SJSA1 (cell line): ENCODE measurements around the gene NDUFS3. TPM values are rescaled to one million over a fixed set of nuclear protein-coding genes. Genes with fewer than 3 reads are reported as not detected.

ENCODE experiments used
- DNase-seq, 2 experiments: peaks; one replicate each; pipeline ENCODE4 v3.0.0-alpha.2; 2015 to 2020; ENCODE audit warnings: low spot score in 2 of 2, low read depth in 1 of 2
- H3K27ac ChIP-seq: fragments of 250-450 bp; sonication (Bioruptor Pico); 2 replicates; pipeline ENCODE4 v1.5.1; 2020; ENCODE audit warnings: mild to moderate bottlenecking, moderate library complexity
- H3K27me3 ChIP-seq: fragments of 250-450 bp; sonication (Bioruptor Pico); replicated peaks from 2 replicates; pipeline ENCODE4 v1.5.1; 2020; ENCODE audit warnings: mild to moderate bottlenecking, moderate library complexity
- H3K36me3 ChIP-seq: fragments of 250-450 bp; sonication (Bioruptor Pico); 2 replicates; pipeline ENCODE4 v1.5.1; 2020; ENCODE audit warnings: mild to moderate bottlenecking
- H3K4me1 ChIP-seq: fragments of 250-450 bp; sonication (Bioruptor Pico); replicated peaks from 2 replicates; pipeline ENCODE4 v1.6.1; 2021; ENCODE audit warnings: mild to moderate bottlenecking
- H3K4me3 ChIP-seq: fragments of 250-450 bp; sonication (Bioruptor Pico); 2 replicates; pipeline ENCODE4 v1.5.1; 2020; ENCODE audit warnings: mild to moderate bottlenecking
- H3K9me3 ChIP-seq: fragments of 250-450 bp; sonication (Bioruptor Pico); replicated peaks from 2 replicates; pipeline ENCODE4 v1.5.1; 2020; ENCODE audit warnings: mild to moderate bottlenecking
- total RNA-seq: library from RNA; depleted of rRNA; stranded (reverse); fragments of >200 nt; shearing (Covaris generic); gene quantifications from 2 replicates; pipeline ENCODE4 v1.2.3, GENCODE V29; 2014

Gene NDUFS3
- total RNA-seq, 1 experiment from 2014 or later = 101 TPM

DNA sequence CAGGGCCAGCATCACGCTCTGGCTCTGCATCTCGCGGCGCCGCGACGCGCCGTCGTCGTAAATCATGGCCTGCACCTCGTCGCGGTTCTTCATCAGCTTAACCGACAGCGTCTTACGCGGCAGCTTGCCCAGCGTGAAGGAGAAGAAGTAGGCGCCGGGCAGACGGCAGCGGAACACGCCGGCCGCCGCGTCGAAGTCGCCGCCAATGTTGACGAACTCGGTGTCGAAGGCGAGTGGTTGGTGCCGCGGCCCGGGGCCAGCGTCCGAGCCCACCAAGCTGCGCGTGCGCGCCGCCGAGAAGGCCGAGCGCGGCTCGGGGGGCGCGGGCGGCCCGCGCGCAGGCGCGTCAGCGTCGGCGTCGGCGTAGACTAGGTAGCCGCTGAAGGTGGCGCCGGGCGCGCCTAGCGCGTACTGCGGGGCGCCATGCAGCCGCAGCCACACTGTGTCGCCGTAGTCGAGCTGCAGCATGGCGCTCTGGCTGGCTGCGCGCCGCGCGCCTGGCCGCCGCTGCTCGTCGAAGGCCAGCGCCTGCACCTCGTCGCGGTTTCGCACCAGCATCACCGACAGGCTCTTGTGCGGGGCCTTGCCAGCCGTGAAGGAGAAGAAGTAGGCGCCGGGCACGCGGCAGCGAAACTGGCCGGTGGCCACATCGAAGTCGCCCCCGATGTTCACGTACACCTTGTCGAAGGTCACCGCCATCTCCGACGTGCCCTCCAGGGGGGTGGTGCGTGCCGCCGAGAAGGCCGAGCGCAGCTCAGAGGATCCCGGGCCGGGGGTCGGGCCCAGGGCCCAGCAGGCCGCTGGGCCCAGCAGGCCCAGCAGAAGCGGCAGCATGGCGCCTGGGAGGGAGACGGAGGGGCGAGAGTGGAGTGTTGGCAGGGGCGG, 11.3 kb downstream of the NDUFS3 start:
- no peaks in the 10 kb centered on the region for H3K9me3 ChIP-seq
- H3K4me3 ChIP-seq = no peak overlapping the region
- peaks cover 30% of the 10 kb centered on the region for H3K27me3 ChIP-seq
- H3K27ac ChIP-seq = no peak overlapping the region
- peaks cover 4% of the 10 kb centered on the region for H3K4me1 ChIP-seq
- DNase-seq = no peak
- H3K36me3 ChIP-seq = no peaks in the 10 kb centered on the region; the same call in 1 of the 2 replicates

DNA sequence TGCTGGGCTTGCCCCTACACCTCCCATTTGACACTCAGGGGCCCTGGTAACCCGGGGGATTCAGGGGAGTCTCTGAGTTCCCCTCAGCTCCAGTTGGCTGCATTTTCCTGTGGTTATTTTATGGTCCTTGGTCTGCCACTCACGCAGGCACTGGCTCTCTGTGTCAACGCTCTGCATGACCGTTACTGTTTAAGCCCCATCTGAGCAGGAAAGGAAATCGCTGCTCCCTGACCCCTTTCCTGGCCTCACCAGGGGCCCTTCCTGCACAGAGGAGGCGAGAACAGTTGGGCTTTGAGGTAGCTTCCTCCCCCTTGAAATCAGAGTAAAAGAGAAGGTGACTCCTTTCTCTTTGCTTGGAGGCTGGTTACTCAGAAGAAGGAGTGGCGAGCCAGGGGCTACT, 12.9 kb downstream of the NDUFS3 start:
- no peaks in the 10 kb centered on the region for H3K36me3 ChIP-seq
- peaks cover 33% of the 10 kb centered on the region for H3K27me3 ChIP-seq
- H3K4me3 ChIP-seq = no peak overlapping the region
- peaks cover 4% of the 10 kb centered on the region for H3K4me1 ChIP-seq
- DNase-seq = no peak
- H3K27ac ChIP-seq = no peak overlapping the region
- H3K9me3 ChIP-seq = no peaks in the 10 kb centered on the region

DNA sequence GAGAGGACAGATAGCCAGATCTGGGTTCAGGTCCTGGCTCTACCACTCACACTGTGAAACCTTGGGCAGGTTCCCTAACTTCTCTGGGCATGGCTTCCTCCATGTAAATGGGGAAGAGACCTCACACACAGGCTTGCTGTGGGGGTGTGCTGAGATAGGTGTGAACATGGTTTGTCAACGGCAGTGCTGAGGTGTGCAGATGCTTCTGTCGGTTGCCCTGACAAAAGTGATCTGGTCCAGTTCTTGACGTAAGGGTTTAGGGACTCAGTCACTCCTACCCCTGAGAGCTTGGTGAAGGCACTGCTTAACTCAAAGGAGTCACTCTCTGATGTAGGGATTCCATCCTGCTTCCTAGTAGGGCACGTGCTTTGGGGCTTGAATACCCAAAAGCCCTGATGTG, 13.4 kb downstream of the NDUFS3 start:
- Histone ChIP-seq H3K27ac (no peak overlapping the region), H3K36me3 (no peaks in the 10 kb centered on the region), H3K4me3 (no peak overlapping the region), H3K9me3 (no peaks in the 10 kb centered on the region), H3K27me3 (peaks cover 33% of the 10 kb centered on the region), H3K4me1 (peaks cover 4% of the 10 kb centered on the region)
- DNase-seq = no peak

DNA sequence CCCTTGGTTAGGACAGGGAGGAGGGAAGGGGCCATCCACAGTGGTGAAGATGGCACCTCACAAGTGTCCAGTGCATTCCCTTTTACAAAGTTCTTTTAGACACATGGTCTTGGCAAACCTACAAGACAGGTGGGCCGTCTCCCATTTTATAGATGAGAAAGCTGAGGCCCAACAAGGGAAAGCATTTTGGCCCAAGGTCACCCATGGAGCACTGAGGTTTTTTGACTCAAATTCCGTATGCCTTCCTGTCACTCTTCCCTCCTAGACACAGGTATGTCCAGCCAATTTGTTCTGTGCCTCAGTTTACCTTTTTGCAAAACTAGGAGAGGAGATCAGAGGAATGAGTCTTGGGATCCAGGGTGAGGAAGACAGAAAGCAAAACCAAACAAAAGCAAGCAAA, 14.1 kb downstream of the NDUFS3 start:
- Histone ChIP-seq H3K27ac (no peak overlapping the region), H3K4me3 (no peak overlapping the region), H3K27me3 (peaks cover 33% of the 10 kb centered on the region), H3K4me1 (peaks cover 4% of the 10 kb centered on the region), H3K36me3 (no peaks in the 10 kb centered on the region), H3K9me3 (no peaks in the 10 kb centered on the region)
- no peak for DNase-seq

DNA sequence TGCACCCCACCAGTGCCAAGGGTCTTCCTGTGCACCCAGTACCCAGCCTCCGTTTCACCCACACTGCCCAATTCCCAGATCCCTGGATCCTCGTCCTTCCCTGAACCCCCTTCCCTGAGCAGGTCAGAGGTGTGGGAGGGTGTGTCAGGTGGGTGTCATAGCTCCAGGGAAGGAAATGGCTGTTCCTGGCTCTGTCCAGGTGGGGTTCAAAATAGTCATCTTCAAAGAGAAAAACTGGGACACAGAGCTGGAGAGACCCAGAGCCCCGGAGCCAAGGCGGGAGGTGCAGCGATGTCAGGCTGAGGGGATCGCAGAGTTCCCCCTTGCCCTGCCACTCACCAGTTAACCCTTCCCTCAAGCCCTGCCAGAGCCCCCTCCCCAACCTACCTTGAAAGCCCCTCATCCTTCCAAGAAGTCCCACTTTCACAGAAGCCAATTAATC, 14.6 kb downstream of the NDUFS3 start:
- Histone ChIP-seq H3K4me1 (peaks cover 4% of the 10 kb centered on the region), H3K9me3 (no peaks in the 10 kb centered on the region), H3K27me3 (peaks cover 33% of the 10 kb centered on the region), H3K4me3 (no peak overlapping the region), H3K27ac (no peak overlapping the region), H3K36me3 (no peaks in the 10 kb centered on the region)
- no peak for DNase-seq

DNA sequence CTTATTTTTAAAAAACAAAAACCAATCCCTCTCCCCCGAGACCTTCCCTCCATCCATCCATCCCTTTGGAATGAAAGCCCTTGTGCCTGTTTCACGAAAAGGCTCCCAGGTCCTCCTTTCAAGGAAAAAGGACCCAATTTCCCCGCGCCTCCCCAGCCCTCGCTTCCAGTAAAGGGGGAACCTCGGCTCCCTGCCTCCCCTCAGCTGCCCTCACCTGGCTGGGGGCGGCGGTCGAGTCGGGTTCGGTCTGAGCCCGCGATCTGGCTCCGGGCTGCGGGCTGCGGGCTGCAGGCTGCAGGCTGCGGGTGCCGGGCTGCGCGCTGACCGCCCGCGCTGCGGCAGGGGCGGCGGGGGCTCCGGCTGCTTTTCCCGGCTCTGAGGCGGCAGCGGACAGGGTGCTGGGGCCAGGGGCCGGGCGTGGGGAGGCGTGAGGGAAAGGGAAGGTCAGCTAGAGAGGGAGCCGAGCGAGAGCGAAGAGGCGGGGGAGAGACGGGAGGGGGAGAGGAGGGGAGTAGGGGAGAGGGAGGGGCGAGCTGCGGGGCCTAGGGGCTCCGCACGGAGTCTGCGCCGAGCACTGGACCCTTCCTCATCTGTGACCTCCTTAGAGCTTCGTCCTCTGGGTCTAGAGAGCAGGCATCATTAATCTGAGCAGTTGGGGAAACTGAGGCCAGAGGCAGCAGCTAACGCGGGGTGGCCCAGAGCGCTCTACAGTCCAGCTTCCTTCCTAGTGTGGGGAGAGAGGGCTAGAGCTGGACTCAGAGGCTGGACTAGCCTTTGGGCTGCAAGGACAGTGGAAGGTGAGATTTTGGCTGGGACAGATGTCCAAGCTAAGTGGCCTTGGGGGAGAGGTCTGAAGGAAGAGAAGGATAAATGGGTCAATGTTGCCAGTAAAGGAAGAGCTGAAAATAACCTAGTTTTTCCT, 15.3 kb downstream of the NDUFS3 start, which contains the start of gene C1QTNF4:
Gene C1QTNF4 (minus strand): TSS at position 478 of the 922 bp plus-strand sequence. CDS start 3,601 bp downstream, outside the sequence.
- H3K4me1 ChIP-seq = peaks cover 4% of the 10 kb centered on the region
- no peaks in the 10 kb centered on the region for H3K9me3 ChIP-seq
- no peak within 1 kb of the TSS for H3K4me3 ChIP-seq
- DNase-seq = no peak
- H3K27me3 ChIP-seq = peaks cover 33% of the 10 kb centered on the region
- H3K27ac ChIP-seq = no peak within 1 kb of the TSS
- no peaks in the 10 kb centered on the region for H3K36me3 ChIP-seq

DNA sequence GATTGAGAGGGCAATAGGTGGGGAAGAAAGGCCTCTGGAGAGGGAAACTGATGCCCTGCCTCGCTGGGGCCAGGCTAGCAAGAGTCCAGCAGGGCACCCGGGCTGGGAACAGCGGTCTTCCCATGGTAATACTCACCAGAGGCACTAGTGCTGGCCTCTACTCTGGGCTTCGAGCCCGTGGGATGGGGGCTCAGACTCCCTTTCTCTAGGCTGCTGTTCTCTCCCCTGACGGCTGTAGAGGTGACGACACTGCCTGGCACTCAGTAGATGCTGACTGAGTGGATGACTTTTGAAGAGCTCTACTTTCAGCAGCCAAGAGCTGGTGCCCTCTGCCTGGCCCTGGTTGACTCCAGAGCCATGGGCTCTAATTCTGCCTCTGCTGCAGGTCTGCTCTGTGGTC, 16.2 kb downstream of the NDUFS3 start:
- Histone ChIP-seq H3K27ac (no peak overlapping the region), H3K9me3 (no peaks in the 10 kb centered on the region), H3K27me3 (peaks cover 33% of the 10 kb centered on the region), H3K36me3 (no peaks in the 10 kb centered on the region), H3K4me3 (no peak overlapping the region), H3K4me1 (peaks cover 4% of the 10 kb centered on the region)
- DNase-seq = no peak

DNA sequence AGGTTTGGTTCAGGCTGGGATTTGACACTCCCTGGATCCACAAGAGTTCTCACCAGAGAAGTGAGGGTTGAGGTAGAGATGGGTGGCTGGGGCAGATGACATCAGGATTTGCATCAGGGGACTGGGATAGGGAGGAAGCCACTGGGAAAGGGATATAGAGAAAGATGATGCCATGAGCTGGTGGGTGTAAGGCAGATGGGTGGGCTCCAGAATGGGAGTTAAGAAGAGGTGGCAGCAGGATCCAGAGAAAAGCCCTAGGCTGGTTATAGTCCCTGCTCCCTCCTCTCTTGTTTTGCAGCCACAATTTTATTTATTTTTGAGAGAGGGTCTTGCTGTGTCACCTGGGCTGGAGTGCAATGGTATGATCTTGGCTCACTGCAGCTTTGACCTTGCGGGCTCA, 17.1 kb downstream of the NDUFS3 start:
- Histone ChIP-seq H3K9me3 (no peaks in the 10 kb centered on the region), H3K27me3 (peaks cover 33% of the 10 kb centered on the region), H3K36me3 (no peaks in the 10 kb centered on the region), H3K4me1 (peaks cover 4% of the 10 kb centered on the region), H3K27ac (no peak overlapping the region), H3K4me3 (no peak overlapping the region)
- DNase-seq = no peak

DNA sequence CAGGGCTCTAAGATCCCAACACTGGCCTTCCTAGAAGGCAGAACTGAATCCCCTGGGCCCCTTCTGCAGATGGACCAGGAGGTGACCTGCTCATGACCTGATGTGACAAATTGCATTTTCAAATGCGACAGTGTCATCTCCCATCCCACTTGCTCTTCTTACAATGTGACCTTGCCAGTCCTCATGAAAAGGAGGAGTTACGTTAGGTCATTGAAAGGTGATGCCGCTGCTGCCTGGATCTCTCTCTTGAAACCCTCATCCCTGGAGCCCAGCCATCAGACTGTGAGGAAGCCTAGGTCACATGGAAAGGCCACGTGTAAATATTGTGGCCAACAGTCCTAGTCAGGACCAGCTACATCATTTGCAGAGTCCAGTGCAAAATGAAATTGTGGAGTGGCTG, 21.0 kb downstream of the NDUFS3 start:
- peaks cover 6% of the 10 kb centered on the region for H3K27me3 ChIP-seq
- H3K9me3 ChIP-seq = no peaks in the 10 kb centered on the region
- no peaks in the 10 kb centered on the region for H3K4me1 ChIP-seq
- no peak for DNase-seq
- no peaks in the 10 kb centered on the region for H3K36me3 ChIP-seq
- no peak overlapping the region for H3K4me3 ChIP-seq
- no peak overlapping the region for H3K27ac ChIP-seq

DNA sequence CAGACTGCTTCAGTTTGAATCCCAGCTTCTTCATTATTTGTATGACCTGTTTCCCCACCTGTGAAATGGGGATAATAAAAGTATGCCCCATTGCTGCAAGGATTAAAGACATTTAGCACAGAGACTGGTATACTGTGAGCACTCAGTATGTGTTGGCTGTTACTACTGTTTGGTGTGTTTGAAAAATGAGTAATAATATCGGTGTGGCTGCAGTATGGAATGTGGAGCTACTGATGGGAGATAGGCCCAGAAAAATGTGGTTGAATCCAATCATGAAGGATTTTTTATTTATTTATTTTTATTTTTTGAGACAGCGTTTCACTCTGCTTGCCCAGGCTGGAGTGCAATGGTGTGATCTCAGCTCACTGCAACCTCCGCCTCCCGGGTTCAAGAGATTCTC, 24.4 kb downstream of the NDUFS3 start:
- H3K9me3 ChIP-seq = 0 out of 2 replicates have a peak, but pooled peaks cover 3% of the 10 kb centered on the region
- no peak for DNase-seq
- H3K27me3 ChIP-seq = no peaks in the 10 kb centered on the region
- no peak overlapping the region for H3K4me3 ChIP-seq
- H3K36me3 ChIP-seq = no peaks in the 10 kb centered on the region
- H3K27ac ChIP-seq = no peak overlapping the region
- H3K4me1 ChIP-seq = no peaks in the 10 kb centered on the region

DNA sequence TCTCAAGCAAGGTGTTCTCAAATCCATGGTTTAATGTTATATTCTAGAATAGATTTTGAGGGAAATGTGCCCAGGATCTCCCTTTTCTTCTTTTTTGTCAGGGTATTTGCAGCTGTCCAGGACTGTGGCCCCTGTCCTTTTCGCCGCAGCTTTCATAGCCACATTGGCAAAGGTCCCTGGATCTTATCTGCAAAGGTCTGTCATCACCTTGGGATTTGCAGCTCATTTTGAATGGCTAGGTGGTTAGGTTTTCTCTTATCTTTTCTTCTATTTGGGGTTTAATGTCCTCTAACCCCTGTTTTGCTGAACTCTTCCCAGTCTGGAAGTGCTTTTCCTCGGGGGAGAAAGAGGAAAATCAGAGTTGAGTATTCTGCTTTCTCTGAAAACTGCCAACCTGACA, 27.0 kb downstream of the NDUFS3 start:
- Histone ChIP-seq H3K36me3 (no peaks in the 10 kb centered on the region), H3K9me3 (0 out of 2 replicates have a peak, but pooled peaks cover 3% of the 10 kb centered on the region), H3K27ac (no peak overlapping the region), H3K4me1 (no peaks in the 10 kb centered on the region), H3K4me3 (no peak overlapping the region), H3K27me3 (no peaks in the 10 kb centered on the region)
- no peak for DNase-seq

DNA sequence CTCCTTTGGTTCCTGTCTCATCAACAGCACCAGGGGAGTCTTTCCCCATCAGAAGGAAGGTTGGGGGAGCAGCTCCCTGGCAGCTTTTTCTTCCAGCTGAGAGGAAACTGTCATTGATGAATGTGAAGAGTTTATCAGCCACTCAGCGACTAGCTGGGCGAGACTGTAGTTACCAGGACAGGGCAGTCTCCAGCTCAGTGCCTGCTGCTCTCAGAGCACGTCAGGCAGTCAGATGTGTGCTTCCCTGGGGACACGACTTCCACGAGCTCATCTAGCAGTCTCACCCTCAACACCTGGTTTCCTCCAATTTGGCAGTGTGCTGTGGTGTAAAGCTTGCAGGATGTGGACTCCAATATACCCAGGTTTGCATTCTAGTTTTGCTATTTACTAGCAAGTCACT, 27.9 kb downstream of the NDUFS3 start:
- DNase-seq = no peak
- Histone ChIP-seq H3K27me3 (no peaks in the 10 kb centered on the region), H3K9me3 (0 out of 2 replicates have a peak, but pooled peaks cover 3% of the 10 kb centered on the region), H3K36me3 (peaks cover 6% of the 10 kb centered on the region; the same call in 1 of the 2 replicates), H3K27ac (no peak overlapping the region), H3K4me1 (no peaks in the 10 kb centered on the region), H3K4me3 (no peak overlapping the region)

DNA sequence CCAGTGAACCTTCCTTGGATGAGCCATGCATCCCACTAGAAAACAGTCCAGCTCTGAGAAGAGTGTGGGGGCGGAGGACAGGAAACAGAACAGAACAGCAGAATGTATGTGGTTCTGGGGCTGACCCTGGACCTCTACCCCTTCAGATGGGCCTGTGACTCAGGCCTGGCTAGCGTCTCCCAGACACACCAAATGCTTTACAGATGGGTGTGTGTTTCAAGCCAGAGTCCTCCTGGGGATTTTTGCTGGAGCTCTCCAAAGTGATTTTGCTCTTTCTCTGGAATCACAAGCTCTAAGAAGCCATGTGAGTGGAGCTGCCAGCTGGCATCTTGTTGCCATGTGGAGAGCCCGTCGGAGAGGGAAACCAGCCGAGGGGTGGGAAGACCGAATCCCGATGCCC, 28.5 kb downstream of the NDUFS3 start:
- 0 out of 2 replicates have a peak, but pooled peaks cover 3% of the 10 kb centered on the region for H3K9me3 ChIP-seq
- no peaks in the 10 kb centered on the region for H3K4me1 ChIP-seq
- no peaks in the 10 kb centered on the region for H3K27me3 ChIP-seq
- DNase-seq = no peak
- H3K4me3 ChIP-seq = no peak overlapping the region
- no peak overlapping the region for H3K27ac ChIP-seq
- peaks cover 6% of the 10 kb centered on the region; the same call in 1 of the 2 replicates for H3K36me3 ChIP-seq
